Kasumi-1 (cell line): Measurements from ENCODE around the gene CAVIN1.
"Not testable (repeated sequence)": the region's sequence is repeated elsewhere in the genome, so short reads cannot be mapped to it uniquely, and the experiment has no call there.

Source experiments
- DNase-seq, 2 experiments: peaks; one replicate each; lab custom pipeline; 2025; lab: John Stamatoyannopoulos, UW

CAVIN1 gene

GRCh38 chr17:42422958-42423712, at the start of gene CAVIN1:
Gene CAVIN1, minus strand, starts transcription at chr17:42423256. Its CDS starts 159 bp downstream, at chr17:42423097.
- DNase-seq = peak in 1 of 2 experiments; percentile 12

- no peak for DNase-seq
Measured at GRCh38 chr17:42467889-42468288, 44.8 kb upstream of the CAVIN1 start.

DNA sequence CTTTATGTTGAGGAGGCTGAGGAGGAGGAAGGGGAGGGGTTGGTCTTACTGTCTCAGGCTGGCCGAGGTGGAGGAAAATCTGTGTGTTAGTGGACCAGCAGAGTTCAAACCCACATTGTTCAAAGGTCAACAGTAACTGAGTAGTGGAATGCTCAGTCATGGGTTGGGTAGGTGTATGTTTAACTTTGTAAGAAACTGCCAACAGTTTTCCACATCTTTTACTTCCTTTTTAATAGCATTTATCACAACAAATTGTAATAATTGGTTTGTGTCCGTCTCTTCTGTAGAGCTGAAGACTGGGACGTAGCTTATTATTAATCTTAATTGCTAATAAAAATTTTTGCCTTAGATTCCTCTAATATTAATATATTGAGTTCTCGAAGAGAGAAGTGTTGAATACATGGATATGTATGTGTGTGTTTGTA, 40.9 kb upstream of the CAVIN1 start:
- DNase-seq = no peak

DNA sequence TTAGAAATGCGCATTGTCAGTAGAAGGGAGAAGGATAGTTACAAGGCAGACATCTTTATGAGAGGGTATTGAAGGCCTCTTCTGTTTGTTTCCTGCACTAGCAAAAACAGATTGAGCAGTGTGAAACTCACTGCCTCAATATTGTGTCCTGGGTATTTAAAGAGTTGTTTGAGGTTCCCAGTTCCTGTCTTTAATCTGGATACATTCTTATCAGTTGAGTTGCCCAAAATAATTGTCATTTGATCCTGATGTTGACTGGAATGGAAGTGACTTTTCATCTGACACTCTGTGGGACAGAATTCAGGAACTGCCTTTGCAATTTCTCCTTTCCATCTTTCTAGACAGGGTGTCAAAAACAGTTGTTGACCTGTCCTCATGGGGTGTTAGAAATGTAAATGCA, 37.3 kb upstream of the CAVIN1 start:
- DNase-seq = no peak

DNA sequence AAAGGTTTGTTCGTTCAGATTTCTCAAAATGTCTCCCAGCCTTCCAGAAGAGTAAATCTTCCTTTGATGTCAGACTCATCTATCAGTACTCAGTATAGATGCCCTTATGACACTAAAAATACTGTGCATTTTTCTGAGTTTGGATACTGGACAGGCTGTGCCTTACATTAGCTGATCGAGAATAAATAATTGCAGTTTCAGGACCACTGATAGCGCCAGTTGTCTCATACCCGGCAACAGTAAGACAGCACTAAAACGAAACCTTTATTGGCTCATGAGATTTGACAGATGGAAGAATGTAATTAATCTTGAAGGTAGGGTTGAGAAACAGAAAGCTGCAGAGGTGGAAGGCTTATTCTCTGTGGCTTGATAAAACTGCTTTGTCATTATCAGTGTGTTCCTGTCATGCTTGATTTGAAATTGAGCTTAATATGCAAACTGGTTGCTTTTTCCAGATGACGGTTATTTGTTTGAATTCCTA, 36.8 kb upstream of the CAVIN1 start:
- peak; percentile 11 to 69 for DNase-seq

- no peak for DNase-seq
Measured at GRCh38 chr17:42459256-42459800, 36.3 kb upstream of the CAVIN1 start.

DNA sequence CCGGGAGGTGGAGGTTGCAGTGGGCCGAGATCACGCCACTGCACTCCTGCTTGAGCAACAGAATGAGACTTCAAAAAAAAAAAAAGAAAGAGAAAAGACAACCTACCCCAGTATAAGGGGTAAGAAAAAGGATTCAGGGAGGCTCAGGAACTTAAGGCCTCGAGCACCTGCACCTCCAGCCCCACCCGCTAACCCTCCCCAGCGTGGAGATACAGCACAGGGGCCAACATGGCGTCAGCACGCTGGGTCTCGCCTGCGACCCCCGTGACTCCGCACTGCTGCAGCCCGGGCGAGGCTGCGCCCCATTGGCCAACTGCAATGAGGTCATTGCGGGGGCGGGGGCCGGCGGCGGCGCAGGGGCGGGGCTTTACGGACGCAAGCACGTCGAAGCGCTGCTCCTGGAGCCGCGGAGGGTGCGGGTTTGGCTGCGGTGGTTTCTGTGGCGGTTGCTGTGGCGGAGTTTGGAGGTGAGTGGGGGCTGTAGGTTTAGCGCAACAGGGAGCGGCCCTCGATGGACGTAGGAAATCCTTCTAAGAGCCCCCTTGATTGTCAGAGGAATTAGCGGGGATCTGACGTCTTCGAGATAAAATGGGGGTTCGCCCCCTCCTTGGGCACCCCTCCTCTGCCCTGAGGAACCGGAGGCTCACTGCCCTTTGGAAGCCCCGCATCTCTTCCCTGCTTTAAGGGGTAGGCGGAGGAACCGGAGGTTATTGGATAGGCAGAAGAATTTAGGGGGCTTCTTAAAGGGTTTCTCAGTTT, 35.6 kb upstream of the CAVIN1 start, which contains the start of gene ATP6V0A1:
Gene ATP6V0A1, plus strand, starts transcription at position 382 of the 759 bp plus-strand sequence. CDS start 2,017 bp downstream, outside the sequence.
- DNase-seq = no peak

DNA sequence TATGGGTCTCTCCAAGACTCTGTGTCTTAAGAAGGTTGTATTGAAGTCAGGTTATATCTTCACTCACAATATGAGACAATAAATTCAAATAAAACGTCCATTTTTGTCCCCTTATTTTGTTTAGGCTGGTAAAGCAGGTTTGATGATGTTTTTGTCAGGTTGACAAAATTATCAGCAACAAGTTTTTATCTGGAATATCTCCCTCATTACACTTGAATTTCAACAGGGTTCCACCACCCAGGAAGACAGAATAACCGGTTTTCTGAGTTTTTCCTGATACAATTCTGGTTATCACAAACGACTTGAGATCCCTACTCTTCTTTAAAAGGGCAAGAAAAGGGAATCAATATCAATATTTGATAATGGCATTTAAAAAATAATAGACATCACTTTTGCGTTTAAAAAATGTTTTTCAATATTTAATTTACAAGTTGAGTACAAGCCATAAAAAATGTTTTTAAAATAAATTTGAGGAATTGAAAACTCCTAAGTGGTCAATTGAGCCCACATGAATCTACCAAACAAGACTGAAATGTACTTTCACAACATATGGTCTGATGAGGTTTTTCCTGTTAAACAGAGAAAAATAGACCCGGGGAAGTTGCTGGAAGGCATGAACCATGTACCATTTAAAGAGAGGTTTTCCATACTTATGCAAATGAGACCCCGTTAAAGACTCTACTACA, 34.2 kb upstream of the CAVIN1 start:
- DNase-seq = peak in 1 of 2 experiments; percentile 29

GRCh38 chr17:42456223-42457106, 33.4 kb upstream of the CAVIN1 start:
- DNase-seq = peak; percentile 96 to 98

DNA sequence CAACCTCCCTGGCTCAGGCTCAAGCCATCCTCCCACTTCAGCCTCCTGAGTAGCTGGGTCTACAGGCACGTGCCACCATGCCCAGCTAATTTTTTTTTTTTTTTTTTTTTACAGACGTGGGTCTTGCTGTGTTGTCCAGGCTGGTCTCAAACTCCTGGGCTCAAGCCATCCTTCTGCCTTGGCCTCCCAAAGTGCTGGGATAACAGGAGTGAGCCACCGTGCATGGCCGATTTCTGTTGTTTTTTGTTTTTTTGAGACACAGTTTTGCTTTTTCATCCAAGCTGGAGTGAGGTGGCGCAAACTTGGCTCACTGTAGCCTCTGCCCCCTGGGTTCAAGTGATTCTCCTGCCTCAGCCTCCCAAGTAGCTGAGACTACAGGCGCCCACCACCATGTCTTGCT, 31.9 kb upstream of the CAVIN1 start:
- not testable (repeated sequence) for DNase-seq

DNA sequence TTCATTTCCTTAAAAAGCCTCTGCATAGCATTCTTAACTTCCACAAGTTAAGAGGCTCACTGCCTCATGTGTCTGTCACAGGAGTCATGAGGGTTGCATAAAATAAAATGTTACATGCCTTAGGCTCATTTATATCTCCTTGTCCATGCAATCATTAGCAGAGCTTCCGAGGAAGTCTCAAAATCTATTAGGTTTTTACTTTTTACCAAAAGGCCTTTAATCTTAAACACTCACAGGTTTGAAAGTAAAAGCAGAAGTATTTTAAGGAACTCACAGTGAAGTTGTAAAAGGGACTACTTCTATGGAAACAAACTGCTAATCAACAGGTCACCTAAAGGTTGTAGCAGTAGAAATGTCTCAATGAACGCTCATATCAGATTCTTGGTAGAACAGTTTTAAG, 30.4 kb upstream of the CAVIN1 start:
- peak; percentile 66 to 87 for DNase-seq

GRCh38 chr17:42451270-42451669, 28.2 kb upstream of the CAVIN1 start:
- not testable (repeated sequence) for DNase-seq

GRCh38 chr17:42449838-42450237, 26.8 kb upstream of the CAVIN1 start:
- not testable (repeated sequence) for DNase-seq

GRCh38 chr17:42449176-42449575, 26.1 kb upstream of the CAVIN1 start:
- not testable (repeated sequence) for DNase-seq

- DNase-seq = no peak
Measured at GRCh38 chr17:42442196-42442565, 19.1 kb upstream of the CAVIN1 start.

DNA sequence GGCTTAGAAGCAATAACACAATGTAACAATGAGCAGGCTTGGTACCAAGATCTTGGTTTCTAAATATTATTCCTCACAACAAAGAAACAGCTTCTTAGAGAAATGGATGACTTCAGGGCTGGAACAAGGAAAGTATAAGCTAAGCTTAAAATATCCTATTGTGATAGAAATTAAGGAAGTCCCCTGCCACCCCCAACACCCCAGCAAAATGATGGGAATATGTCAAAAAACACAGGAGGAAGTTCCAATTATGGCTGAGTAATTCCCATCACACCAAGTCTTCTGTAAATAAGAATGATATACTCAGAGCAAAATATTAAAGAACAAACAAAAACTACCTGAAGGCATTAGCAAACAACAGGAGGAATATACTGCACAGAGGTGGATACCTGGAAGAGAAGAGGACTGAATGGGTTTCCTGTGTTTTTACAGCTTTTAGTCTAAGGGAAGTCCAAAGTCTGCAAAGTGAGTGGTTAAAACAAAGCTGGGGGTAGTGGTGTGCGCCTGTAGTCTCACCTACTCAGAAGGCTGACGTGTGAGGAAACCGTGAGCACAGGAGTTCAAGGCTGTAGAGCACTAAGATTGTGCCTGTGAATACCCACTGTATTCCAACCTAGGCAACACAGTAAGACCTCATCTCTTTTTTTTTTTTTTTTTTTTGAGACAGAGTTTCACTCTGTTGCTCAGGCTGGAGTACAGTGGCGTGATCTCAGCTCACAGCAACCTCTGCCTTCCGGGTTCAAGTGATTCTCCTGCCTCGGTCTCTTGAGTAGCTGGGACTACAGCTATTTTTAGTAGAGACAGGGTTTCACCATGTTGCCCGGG, 18.5 kb upstream of the CAVIN1 start:
- DNase-seq = no peak

- peak in 1 of 2 experiments; percentile 22 for DNase-seq
Measured at GRCh38 chr17:42438600-42439567, 15.8 kb upstream of the CAVIN1 start.

DNA sequence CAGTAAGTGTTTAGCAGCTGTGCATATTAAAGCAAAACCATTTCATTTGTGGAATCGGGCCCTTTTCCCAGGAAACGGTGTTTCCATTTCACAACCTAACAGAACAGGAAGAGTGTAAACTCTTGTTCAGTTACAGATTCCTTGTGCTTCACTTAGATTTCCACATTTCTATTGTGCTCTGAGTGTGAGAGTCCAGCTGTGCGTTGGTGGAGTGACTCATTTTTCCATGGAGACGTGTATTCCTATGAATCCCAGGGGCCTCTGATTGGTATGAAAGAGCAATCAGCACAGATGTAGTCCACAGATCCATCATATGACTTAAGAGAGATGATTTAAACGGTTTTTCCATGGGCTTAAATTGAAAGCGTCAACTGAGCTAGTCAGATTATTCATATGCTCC, 13.3 kb upstream of the CAVIN1 start:
- DNase-seq = no peak

- DNase-seq = no peak
Measured at GRCh38 chr17:42431758-42432161, 8.7 kb upstream of the CAVIN1 start.
